Cerebellar cortex (tissue), 1 donor: ENCODE results near the gene TALDO1.

Experiments used
- DNase-seq: peaks from one replicate; pipeline ENCODE4 v3.0.0-alpha.2; 2015; ENCODE audit warnings: low spot score

The TALDO1 gene

DNA sequence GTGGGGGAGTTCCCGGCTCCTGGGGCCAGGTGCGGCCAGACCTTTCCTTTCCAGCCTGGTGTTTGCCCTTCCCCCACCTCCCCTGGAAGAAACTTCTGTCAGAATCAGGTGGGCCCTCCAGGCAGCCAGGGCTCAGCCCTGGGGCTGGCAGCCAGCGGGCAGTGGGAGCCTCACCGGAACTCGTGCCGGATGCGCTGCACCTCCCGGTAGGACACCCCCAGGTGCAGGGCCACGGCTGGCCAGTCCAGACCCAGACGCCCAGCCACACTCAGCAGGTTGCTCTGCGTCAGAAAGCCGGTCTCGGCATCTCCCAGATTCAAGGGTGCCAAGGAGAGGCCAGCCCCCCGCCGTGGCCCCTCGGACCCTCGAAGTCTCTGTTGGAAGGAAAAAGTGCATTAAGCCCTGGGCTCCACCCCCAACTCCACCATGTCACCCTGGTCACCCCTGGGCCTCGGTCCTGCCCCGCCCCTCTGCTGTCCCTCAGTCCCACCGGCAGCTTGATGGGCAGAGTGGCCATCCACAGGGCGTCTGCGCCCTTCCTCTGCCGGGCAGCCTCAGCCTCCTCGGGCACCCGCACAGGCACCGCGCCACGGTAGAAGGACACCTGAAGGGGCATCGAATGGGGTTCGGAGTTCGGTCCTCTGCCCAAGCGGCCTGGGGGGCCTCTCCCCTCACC, 52.5 kb downstream of the TALDO1 start:
- DNase-seq: no peak

GRCh38 chr11:800473-800872, 53.2 kb downstream of the TALDO1 start:
- no peak for DNase-seq

- no peak for DNase-seq
Measured at GRCh38 chr11:801097-801780, 54.0 kb downstream of the TALDO1 start.

DNA sequence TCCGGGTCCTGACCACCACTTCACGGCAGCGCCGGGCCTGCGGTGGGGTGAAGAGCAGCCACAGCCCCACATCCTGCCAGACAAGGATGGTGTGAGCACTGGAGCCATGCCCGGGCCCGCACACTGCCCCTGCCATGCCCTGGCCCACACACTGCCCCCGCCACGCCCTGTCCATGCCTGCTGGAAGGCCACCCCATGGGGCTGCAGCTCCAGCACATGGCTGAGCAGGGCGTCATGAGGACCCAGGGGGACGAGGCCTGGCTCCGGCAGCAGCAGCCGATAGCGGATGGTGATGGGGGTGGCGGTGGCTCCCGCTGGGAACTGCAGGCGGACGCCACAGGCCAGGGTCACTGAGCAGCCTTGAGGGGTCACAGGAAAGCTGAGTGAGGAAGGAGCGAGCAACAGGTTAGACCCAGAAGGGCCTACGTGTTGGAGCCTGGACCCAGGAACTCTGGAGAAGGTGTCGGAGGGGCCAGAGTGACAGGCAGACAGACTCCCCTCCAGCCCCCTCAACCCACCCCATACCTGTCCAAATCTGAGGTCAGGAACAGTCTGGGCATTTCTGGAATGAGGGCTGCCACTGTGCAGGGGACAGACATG, 54.9 kb downstream of the TALDO1 start:
- no peak for DNase-seq

GRCh38 chr11:802693-803466, 55.6 kb downstream of the TALDO1 start:
- no peak for DNase-seq

DNA sequence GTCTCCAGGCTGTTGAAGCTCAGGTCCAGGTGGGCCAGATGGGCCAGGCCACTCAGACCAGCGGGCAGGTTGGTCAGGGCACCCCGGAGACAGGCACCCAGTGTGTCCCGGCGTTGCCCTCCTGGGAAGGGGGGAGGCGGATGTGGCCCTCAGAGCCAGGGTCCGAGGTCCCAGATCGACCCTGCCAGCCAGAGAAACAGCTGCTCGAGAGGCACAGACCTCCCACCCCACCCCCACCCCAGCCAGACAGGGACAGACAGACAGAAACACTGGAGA, 56.1 kb downstream of the TALDO1 start:
- no peak for DNase-seq

GRCh38 chr11:803770-804598, 56.7 kb downstream of the TALDO1 start:
- DNase-seq: no peak

DNA sequence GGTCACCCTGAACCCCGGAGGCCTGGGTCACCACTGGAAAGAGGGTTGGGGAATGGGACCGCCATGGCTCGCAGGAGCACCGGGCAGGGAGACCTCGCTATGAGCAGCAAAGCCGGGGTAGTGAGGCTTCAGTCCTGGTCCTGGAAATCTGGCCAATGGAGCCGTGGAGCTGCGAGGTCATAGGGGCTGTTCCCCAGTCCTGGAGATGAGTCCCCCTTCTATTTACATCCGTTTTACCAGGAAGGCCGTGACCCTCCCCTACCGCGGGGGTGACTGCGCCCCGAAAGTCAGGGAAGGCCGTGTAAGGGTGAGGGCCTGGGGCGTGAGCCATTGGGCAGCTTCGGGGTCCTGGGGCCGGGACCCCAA, 57.3 kb downstream of the TALDO1 start:
- DNase-seq: no peak

GRCh38 chr11:808427-809286, 61.4 kb downstream of the TALDO1 start:
- DNase-seq: peak; percentile 78

DNA sequence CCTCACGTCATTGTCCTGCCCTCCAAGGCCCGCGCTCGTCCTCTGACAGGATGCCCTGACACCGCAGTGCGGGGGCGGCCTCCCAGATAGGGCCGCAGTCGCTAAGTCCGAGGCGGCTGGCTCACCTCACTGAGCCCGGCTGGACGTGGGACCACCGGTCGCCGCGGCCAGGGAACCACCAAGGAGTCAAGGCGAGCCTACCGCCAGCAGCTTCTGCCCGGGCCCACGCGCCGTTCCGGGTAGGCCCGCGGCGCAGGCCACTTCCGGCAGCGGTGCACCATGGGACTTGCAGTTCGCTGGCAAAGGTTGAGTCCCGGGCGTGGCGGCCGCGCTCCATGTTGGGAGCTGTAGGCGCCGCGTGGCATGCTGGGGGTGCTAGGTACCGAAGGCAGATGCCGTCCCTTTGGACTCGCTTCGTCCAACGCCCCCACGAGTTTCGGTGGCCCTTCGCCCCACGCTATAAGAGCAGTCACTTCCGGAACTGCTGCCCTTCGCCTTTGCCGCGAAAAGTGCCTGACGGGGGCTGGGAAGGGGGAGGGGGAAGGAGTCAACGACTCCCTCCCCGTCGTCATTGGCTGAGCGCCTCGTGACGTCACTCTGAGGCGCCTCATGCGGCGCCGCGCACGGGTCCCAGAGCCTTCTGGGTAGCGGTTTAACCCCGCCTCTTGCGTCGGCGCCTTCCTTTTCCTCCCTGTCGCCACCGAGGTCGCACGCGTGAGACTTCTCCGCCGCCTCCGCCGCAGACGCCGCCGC, 62.2 kb downstream of the TALDO1 start, which contains the start of gene RPLP2:
TSS of gene RPLP2 (plus strand) at position 681 of the 753 bp plus-strand sequence. CDS start 268 bp downstream, outside the sequence.
- peak; percentile 96 for DNase-seq

DNA sequence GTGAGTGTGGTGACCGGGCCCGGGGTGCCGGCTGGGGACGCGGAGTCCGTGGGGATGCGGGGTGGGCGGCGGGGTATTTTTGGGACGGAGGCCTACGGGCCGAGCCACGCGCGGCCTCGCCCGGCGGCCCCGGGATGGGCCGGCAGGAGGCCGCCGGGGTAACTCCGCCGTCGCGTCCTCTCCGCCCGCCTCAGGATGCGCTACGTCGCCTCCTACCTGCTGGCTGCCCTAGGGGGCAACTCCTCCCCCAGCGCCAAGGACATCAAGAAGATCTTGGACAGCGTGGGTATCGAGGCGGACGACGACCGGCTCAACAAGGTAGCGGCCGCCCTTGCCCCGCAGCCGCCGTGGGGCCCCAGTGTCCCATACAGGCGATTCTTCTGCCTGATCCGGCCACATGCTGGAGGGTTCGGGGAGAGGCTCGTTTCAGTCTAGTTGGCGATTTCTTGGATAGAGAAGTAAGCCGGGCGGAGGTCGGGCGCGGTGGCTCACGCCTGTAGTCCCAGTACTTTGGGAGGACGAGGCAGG, 62.8 kb downstream of the TALDO1 start:
- no peak for DNase-seq

GRCh38 chr11:811446-812245, 64.4 kb downstream of the TALDO1 start:
- no peak for DNase-seq

DNA sequence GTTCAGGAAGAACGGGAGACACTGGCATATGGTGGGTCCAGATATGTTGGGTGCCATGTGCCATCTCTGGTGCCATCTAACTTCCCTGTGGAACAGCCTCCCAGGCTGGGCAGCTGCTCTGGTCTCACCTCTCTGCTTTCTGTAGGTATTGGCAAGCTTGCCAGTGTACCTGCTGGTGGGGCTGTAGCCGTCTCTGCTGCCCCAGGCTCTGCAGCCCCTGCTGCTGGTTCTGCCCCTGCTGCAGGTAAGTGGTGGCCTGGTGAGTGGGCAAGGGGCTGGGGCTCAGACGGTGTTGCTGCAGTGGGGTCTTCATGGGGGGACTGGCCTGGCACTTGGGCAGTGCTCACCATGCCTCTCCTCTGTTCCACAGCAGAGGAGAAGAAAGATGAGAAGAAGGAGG, 65.1 kb downstream of the TALDO1 start:
- DNase-seq: no peak

DNA sequence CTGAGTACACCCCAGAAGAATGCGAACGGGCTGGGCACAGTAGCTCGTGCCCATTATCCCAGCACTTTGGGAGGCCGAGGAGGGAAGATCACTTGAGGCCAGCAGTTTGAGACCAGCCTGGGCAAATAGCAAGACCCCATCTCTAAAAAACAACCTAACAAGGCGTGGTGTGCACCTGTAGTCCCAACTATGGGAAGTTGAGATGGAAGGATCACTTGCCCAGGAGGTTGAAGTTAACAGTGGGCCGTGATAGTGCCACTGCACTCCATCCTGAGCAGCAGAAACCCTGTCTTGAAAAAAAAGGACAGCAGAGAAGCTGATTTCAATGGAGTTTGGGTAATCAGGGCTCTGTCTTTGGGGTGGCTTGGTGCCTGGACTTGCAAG, 65.8 kb downstream of the TALDO1 start:
- no peak for DNase-seq

DNA sequence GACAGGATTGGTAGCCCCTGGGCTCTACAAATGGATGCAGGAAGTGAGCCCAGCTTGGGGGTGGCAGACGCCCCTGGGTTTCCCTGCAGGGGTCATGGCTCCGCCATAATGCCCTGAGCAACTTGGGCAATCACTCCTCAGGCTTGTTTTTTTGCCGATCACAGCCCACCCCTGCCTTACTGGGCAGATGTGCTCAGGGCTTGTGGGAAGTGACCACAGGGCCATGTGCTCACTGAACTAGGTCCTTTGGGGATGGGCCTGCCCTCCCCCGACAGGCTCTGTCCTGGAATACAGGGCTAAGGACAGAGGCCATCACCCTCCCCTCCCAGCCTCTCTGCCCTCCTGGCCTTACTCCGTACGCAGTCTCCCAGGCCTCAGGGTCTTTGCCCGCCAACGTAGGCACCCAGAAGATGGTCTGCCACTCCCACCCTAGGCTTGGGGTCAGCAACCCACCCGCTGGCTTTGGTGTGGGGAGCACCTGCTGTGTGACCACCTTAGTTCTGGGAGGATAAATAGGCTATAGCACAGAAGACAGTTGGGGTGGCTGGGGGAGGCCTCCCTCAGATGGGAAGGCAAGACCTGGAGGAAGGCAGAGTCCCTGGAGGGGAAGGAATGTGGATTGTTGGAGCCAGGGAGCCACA, 66.3 kb downstream of the TALDO1 start:
- no peak for DNase-seq
